HEK293 (cell line): ENCODE results near the gene STUB1.

Source experiments
- CTCF ChIA-PET: fragments of 350-600 bp; formaldehyde crosslinking; extraction: SDS; loops from one replicate; lab custom pipeline; 2021; ENCODE audit warnings: antibody characterized with exemption; lab: Yijun Ruan, JAX
- POLR2A ChIA-PET: fragments of 300-600 bp; formaldehyde crosslinking; extraction: SDS; loops from one replicate; lab custom pipeline; 2020; ENCODE audit warnings: antibody characterized with exemption, inconsistent platforms; lab: Yijun Ruan, JAX
- H3K27ac ChIP-seq: fragments of 200-500 bp; sonication (Bioruptor generic); 2 replicates; pipeline ENCODE4 v1.5.1; 2014; ENCODE audit warnings: low read depth, low read length, control low read depth, inconsistent platforms; ENCODE audit errors: extremely low read depth
- H3K36me3 ChIP-seq, 2 experiments: fragments of 200-500 bp in 1 of 2; sonication (Bioruptor generic) in 1 of 2; 1 replicate in 1 of 2; 2 replicates in 1 of 2; pipeline ENCODE4 v1.5.1; 2014 to 2017; ENCODE audit warnings: inconsistent platforms in 2 of 2, low read length in 2 of 2; ENCODE audit not compliant: control insufficient read depth in 2 of 2, insufficient read depth in 1 of 2
- H3K4me1 ChIP-seq: fragments of 200-500 bp; sonication (Bioruptor generic); 2 replicates; pipeline ENCODE4 v1.5.1; 2014; ENCODE audit warnings: mild to moderate bottlenecking, low read length, inconsistent platforms; ENCODE audit not compliant: control insufficient read depth, insufficient read depth
- H3K4me3 ChIP-seq: 2 replicates; pipeline ENCODE4 v1.5.1; 2011; ENCODE audit warnings: low read depth, mild to moderate bottlenecking, control low read depth, low read length, moderate library complexity
- H3K9me3 ChIP-seq: fragments of 200-500 bp; sonication (Bioruptor generic); 2 replicates; pipeline ENCODE4 v1.5.1; 2014; ENCODE audit warnings: low read depth, low read length, inconsistent platforms; ENCODE audit not compliant: control insufficient read depth, insufficient read depth
- BCL11B ChIP-seq: fragments of 450-650 bp; formaldehyde crosslinking; IDR thresholded peaks from 2 replicates; pipeline ENCODE4 v1.5.1; 2016; ENCODE audit warnings: low read depth, missing biosample characterization, missing genetic modification characterization
- GLIS2 ChIP-seq: fragments of 450-650 bp; formaldehyde crosslinking; IDR thresholded peaks from 2 replicates; pipeline ENCODE4 v1.5.1; 2016; ENCODE audit warnings: missing biosample characterization, missing genetic modification characterization
- MYNN ChIP-seq: fragments of 450-650 bp; formaldehyde crosslinking; IDR thresholded peaks from 2 replicates; pipeline ENCODE4 v1.5.1; 2016; ENCODE audit warnings: missing biosample characterization, missing genetic modification characterization, borderline replicate concordance
- TRIM28 ChIP-seq: IDR thresholded peaks from 2 replicates; pipeline ENCODE4 v1.6.1; 2011; ENCODE audit warnings: low read length, control low read depth, borderline replicate concordance
- ZBTB48 ChIP-seq: fragments of 450-650 bp; formaldehyde crosslinking; IDR thresholded peaks from 2 replicates; pipeline ENCODE4 v1.5.1; 2016; ENCODE audit warnings: missing biosample characterization, missing genetic modification characterization
- ZBTB7A ChIP-seq: fragments of 450-650 bp; formaldehyde crosslinking; IDR thresholded peaks from 2 replicates; pipeline ENCODE4 v1.5.1; 2016; ENCODE audit warnings: low read depth, missing biosample characterization, missing genetic modification characterization
- ZFHX2 ChIP-seq: fragments of 450-650 bp; formaldehyde crosslinking; conservative IDR thresholded peaks from 2 replicates; pipeline ENCODE4 v1.5.1; 2016; ENCODE audit warnings: missing biosample characterization, missing genetic modification characterization
- ZNF114 ChIP-seq: fragments of 450-650 bp; formaldehyde crosslinking; IDR thresholded peaks from 2 replicates; pipeline ENCODE4 v1.5.0; 2017; ENCODE audit warnings: missing biosample characterization, missing genetic modification characterization
- ZNF146 ChIP-seq: fragments of 450-650 bp; formaldehyde crosslinking; IDR thresholded peaks from 2 replicates; pipeline ENCODE4 v1.5.1; 2016; ENCODE audit warnings: missing biosample characterization, missing genetic modification characterization
- ZNF548 ChIP-seq: fragments of 450-650 bp; formaldehyde crosslinking; IDR thresholded peaks from 2 replicates; pipeline ENCODE4 v1.5.1; 2016; ENCODE audit warnings: missing biosample characterization, missing genetic modification characterization
- ZNF585B ChIP-seq: fragments of 450-650 bp; formaldehyde crosslinking; IDR thresholded peaks from 2 replicates; pipeline ENCODE4 v1.5.1; 2016; ENCODE audit warnings: missing biosample characterization, missing genetic modification characterization
- ZNF623 ChIP-seq: fragments of 450-650 bp; formaldehyde crosslinking; IDR thresholded peaks from 2 replicates; pipeline ENCODE4 v1.5.1; 2016; ENCODE audit warnings: missing biosample characterization, missing genetic modification characterization
- ZNF677 ChIP-seq: fragments of 450-650 bp; IDR thresholded peaks from 2 replicates; pipeline ENCODE4 v1.5.0; 2018; ENCODE audit warnings: missing biosample characterization, mild to moderate bottlenecking, missing genetic modification characterization, moderate library complexity
- ZNF837 ChIP-seq: fragments of 450-650 bp; formaldehyde crosslinking; IDR thresholded peaks from 2 replicates; pipeline ENCODE4 v1.5.1; 2016; ENCODE audit warnings: missing biosample characterization, missing genetic modification characterization
- TF ChIP-seq, protein P1 (sequence below): fragments of 450-650 bp; formaldehyde crosslinking; IDR thresholded peaks from 2 replicates; pipeline ENCODE4 v1.5.1; 2016; ENCODE audit warnings: missing biosample characterization, missing genetic modification characterization, borderline replicate concordance
- TF ChIP-seq, protein P2 (sequence below): fragments of 450-650 bp; formaldehyde crosslinking; IDR thresholded peaks from 2 replicates; pipeline ENCODE4 v1.5.1; 2016; ENCODE audit warnings: missing biosample characterization, missing genetic modification characterization
- TF ChIP-seq, protein P3 (sequence below): fragments of 450-650 bp; formaldehyde crosslinking; IDR thresholded peaks from 2 replicates; pipeline ENCODE4; 2016; ENCODE audit warnings: missing biosample characterization, missing genetic modification characterization
- TF ChIP-seq, protein P4 (sequence below): IDR thresholded peaks from 2 replicates; pipeline ENCODE4 v1.6.1; 2011; ENCODE audit warnings: mild to moderate bottlenecking, low read depth, low read length, borderline replicate concordance
- TF ChIP-seq, protein P5 (sequence below): fragments of 450-650 bp; formaldehyde crosslinking; IDR thresholded peaks from 2 replicates; pipeline ENCODE4 v1.5.1; 2016; ENCODE audit warnings: missing biosample characterization, missing genetic modification characterization
- TF ChIP-seq, protein P6 (sequence below): fragments of 450-650 bp; formaldehyde crosslinking; IDR thresholded peaks from 2 replicates; pipeline ENCODE4 v1.5.1; 2016; ENCODE audit warnings: missing biosample characterization, missing genetic modification characterization

The STUB1 gene

DNA sequence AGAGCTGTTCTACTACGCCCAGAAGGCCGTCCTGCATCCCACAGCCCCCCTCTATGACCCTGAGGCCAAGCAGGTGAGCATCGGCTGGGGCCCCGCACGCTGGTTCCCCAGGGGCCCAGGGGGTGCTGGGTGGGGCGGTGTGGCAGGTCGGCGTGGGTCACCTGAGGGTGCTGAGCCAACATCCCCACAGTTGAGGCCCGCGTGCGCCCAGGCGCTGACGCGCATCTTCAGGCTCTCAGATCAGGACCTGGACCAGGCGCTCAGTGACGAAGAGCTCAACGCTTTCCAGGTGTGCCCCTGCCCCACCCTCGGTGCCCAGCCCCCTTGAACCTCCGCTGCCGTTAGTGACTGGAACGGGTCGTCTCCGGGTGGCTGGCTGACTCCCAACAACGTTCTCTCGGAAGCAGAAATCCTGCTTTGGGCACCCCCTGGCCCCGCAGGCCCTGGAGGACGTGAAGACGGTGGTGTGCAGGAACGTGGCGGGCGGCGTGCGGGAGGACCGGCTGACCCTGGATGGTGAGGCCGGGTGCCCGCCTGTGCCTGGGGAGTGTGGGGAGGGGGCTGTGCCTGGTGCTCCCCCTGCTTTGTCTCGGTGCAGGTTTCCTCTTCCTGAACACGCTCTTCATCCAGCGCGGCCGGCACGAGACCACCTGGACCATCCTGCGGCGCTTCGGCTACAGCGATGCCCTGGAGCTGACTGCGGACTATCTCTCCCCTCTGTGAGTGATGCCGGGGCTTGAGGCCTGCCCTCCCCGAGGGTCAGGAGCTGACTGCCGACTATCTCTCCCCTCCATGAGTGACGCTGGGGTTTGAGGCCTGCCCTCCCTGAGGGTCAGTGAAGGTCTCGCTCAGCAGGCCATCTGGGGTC is 9.5 kb upstream of the STUB1 start (continued):
- TF ChIP-seq, protein P1, sequence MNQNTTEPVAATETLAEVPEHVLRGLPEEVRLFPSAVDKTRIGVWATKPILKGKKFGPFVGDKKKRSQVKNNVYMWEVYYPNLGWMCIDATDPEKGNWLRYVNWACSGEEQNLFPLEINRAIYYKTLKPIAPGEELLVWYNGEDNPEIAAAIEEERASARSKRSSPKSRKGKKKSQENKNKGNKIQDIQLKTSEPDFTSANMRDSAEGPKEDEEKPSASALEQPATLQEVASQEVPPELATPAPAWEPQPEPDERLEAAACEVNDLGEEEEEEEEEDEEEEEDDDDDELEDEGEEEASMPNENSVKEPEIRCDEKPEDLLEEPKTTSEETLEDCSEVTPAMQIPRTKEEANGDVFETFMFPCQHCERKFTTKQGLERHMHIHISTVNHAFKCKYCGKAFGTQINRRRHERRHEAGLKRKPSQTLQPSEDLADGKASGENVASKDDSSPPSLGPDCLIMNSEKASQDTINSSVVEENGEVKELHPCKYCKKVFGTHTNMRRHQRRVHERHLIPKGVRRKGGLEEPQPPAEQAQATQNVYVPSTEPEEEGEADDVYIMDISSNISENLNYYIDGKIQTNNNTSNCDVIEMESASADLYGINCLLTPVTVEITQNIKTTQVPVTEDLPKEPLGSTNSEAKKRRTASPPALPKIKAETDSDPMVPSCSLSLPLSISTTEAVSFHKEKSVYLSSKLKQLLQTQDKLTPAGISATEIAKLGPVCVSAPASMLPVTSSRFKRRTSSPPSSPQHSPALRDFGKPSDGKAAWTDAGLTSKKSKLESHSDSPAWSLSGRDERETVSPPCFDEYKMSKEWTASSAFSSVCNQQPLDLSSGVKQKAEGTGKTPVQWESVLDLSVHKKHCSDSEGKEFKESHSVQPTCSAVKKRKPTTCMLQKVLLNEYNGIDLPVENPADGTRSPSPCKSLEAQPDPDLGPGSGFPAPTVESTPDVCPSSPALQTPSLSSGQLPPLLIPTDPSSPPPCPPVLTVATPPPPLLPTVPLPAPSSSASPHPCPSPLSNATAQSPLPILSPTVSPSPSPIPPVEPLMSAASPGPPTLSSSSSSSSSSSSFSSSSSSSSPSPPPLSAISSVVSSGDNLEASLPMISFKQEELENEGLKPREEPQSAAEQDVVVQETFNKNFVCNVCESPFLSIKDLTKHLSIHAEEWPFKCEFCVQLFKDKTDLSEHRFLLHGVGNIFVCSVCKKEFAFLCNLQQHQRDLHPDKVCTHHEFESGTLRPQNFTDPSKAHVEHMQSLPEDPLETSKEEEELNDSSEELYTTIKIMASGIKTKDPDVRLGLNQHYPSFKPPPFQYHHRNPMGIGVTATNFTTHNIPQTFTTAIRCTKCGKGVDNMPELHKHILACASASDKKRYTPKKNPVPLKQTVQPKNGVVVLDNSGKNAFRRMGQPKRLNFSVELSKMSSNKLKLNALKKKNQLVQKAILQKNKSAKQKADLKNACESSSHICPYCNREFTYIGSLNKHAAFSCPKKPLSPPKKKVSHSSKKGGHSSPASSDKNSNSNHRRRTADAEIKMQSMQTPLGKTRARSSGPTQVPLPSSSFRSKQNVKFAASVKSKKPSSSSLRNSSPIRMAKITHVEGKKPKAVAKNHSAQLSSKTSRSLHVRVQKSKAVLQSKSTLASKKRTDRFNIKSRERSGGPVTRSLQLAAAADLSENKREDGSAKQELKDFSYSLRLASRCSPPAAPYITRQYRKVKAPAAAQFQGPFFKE, result no peak
- TF ChIP-seq, protein P2, sequence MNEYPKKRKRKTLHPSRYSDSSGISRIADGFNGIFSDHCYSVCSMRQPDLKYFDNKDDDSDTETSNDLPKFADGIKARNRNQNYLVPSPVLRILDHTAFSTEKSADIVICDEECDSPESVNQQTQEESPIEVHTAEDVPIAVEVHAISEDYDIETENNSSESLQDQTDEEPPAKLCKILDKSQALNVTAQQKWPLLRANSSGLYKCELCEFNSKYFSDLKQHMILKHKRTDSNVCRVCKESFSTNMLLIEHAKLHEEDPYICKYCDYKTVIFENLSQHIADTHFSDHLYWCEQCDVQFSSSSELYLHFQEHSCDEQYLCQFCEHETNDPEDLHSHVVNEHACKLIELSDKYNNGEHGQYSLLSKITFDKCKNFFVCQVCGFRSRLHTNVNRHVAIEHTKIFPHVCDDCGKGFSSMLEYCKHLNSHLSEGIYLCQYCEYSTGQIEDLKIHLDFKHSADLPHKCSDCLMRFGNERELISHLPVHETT (tag by site-specific recombination), result no peak
- TF ChIP-seq TRIM28 (no peak), ZNF677 (tag by site-specific recombination) (no peak), ZNF623 (tag by site-specific recombination) (no peak), ZNF548 (no peak)
- TF ChIP-seq, protein P3, sequence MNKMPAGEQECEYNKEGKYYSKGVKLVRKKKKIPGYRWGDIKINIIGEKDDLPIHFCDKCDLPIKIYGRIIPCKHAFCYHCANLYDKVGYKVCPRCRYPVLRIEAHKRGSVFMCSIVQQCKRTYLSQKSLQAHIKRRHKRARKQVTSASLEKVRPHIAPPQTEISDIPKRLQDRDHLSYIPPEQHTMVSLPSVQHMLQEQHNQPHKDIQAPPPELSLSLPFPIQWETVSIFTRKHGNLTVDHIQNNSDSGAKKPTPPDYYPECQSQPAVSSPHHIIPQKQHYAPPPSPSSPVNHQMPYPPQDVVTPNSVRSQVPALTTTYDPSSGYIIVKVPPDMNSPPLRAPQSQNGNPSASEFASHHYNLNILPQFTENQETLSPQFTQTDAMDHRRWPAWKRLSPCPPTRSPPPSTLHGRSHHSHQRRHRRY (tag by site-specific recombination), result no peak

DNA sequence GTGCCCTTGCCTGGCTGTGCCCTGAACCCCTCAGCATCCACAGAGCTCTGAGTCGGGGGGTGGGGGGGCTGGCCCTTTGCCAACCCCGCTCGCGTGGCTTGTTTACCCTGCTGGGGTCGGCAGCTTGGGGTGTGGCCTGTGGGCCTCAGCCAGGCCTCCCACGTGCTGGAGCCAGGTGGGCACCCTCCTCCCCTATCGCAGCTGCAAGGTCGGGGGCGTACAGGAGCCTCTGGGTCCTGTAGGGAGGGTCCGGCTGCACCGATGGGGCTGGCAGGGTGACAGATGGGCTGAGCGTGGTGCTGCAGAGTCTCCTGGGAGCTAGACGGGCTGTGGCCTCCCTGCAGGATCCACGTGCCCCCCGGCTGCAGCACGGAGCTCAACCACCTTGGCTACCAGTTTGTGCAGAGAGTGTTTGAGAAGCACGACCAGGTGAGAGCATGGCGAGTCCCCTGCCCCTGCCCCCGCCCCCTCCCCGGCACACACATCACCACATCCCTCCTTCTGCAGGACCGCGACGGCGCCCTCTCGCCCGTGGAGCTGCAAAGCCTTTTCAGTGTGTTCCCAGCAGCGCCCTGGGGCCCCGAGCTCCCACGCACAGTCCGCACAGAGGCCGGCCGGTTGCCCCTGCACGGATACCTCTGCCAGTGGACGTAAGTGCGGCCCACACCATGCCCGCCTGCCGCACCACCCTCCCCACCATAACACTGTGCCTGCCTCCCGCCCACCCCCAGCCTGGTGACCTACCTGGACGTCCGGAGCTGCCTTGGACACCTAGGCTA is 8.7 kb upstream of the STUB1 start:
- Histone ChIP-seq H3K36me3 (peaks cover 0 to 63% of the 10 kb centered on the region in 2 experiments; a peak in 1 of 3 replicates), H3K27ac (no peak overlapping the region), H3K4me3 (no peak overlapping the region), H3K9me3 (no peaks in the 10 kb centered on the region), H3K4me1 (no peaks in the 10 kb centered on the region)
- ChIA-PET CTCF (interaction anchor here (0.9 kb wide), 1 partner anchor 15 kb away, joined by 3 read pairs; no protein-coding TSS in a partner anchor), POLR2A (interaction anchor here (1.6 to 6.7 kb wide), 2 partner anchors 9 to 13 kb away, joined by 6 to 57 read pairs; partner anchors contain the start of genes JMJD8 and STUB1)
- TF ChIP-seq, protein P4, sequence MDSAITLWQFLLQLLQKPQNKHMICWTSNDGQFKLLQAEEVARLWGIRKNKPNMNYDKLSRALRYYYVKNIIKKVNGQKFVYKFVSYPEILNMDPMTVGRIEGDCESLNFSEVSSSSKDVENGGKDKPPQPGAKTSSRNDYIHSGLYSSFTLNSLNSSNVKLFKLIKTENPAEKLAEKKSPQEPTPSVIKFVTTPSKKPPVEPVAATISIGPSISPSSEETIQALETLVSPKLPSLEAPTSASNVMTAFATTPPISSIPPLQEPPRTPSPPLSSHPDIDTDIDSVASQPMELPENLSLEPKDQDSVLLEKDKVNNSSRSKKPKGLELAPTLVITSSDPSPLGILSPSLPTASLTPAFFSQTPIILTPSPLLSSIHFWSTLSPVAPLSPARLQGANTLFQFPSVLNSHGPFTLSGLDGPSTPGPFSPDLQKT, result no peak
- TF ChIP-seq MYNN (tag by site-specific recombination) (no peak), ZBTB7A (tag by site-specific recombination) (no peak), ZNF146 (no peak), BCL11B (0 out of 2 replicates have a peak, but pooled peaks have one; percentile 67), ZNF114 (tag by site-specific recombination) (no peak), GLIS2 (tag by site-specific recombination) (peak; percentile 37; the same call in 1 of the 2 replicates), ZNF585B (tag by site-specific recombination) (no peak), ZFHX2 (tag by site-specific recombination) (no peak), ZBTB48 (tag by site-specific recombination) (no peak), ZNF837 (no peak)
- TF ChIP-seq, protein P5, sequence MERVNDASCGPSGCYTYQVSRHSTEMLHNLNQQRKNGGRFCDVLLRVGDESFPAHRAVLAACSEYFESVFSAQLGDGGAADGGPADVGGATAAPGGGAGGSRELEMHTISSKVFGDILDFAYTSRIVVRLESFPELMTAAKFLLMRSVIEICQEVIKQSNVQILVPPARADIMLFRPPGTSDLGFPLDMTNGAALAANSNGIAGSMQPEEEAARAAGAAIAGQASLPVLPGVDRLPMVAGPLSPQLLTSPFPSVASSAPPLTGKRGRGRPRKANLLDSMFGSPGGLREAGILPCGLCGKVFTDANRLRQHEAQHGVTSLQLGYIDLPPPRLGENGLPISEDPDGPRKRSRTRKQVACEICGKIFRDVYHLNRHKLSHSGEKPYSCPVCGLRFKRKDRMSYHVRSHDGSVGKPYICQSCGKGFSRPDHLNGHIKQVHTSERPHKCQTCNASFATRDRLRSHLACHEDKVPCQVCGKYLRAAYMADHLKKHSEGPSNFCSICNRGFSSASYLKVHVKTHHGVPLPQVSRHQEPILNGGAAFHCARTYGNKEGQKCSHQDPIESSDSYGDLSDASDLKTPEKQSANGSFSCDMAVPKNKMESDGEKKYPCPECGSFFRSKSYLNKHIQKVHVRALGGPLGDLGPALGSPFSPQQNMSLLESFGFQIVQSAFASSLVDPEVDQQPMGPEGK, result no peak
- TF ChIP-seq, protein P6, sequence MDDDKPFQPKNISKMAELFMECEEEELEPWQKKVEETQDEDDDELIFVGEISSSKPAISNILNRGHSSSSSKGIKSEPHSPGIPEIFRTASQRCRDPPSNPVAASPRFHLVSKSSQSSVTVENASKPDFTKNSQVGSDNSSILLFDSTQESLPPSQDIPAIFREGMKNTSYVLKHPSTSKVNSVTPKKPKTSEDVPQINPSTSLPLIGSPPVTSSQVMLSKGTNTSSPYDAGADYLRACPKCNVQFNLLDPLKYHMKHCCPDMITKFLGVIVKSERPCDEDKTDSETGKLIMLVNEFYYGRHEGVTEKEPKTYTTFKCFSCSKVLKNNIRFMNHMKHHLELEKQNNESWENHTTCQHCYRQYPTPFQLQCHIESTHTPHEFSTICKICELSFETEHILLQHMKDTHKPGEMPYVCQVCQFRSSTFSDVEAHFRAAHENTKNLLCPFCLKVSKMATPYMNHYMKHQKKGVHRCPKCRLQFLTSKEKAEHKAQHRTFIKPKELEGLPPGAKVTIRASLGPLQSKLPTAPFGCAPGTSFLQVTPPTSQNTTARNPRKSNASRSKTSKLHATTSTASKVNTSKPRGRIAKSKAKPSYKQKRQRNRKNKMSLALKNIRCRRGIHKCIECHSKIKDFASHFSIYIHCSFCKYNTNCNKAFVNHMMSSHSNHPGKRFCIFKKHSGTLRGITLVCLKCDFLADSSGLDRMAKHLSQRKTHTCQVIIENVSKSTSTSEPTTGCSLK (tag by site-specific recombination), result no peak
